ENCODE data around the gene PIK3R3.

Gene PIK3R3

DNA sequence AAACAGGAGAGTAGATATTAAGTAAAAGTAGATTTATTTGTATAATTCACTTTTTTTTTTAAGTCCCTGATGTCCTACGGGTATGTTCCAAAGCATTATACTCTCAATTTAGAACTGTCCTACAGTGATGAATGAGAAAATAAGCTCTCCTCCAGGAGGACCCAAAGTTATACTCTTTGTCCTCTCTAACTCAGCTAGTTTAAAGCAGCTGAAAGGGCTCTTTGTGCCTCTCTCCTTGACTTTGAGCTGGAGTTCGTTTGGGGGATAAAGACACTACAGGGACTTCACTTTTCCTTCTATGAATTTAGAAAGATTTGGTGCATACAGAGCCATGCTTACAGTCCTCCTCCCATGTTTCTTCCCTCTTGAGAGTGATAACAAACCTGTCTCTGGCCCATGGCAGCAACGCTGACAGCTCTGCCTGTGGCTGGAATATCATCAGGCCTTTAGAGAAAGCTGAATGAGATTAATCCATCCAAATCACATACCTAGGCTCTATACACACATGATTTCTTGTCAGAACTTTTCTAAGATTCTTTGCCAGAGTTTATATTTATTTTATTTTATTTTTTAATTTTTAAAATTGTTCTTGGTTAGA, 134.3 kb downstream of the PIK3R3 start:
- DNase-seq (ENCODE audit: low read depth in 1 of 2, low spot score in 1 of 2), result no peak

GRCh38 chr1:45995298-45995697, 137.1 kb downstream of the PIK3R3 start:
- no peak for DNase-seq (ENCODE audit: low read depth in 1 of 2, low spot score in 1 of 2)

- DNase-seq (ENCODE audit: low read depth in 1 of 2, low spot score in 1 of 2), result no peak
These were observed 138.0 kb downstream of the PIK3R3 start for GRCh38 chr1:45994423-45994822.

Measured in stimulated activated CD4-positive, alpha-beta T cell treated with anti-CD3 and anti-CD28 coated beads, Interleukin-15, amount 100 ng/mL, for 1 hour (primary cell).